Endometrial microvascular endothelial cells (primary cell): Measurements from ENCODE around the gene PLS1. TPM values are rescaled to one million over a fixed set of nuclear protein-coding genes. Genes with fewer than 3 reads are reported as not detected.
"Not testable (repeated sequence)": the region's sequence is repeated elsewhere in the genome, so short reads cannot be mapped to it uniquely, and the experiment has no call there.

Experiments used
- in situ Hi-C: cut with HindIII; loops from 2 replicates; pipeline ENCODE4 v1.10.0; 2017; ENCODE audit warnings: low sequenced_read_pairs, low pct_unique_long_range_greater_than_20kb; ENCODE audit errors: inconsistent ontology term
- total RNA-seq: library from RNA; depleted of rRNA; stranded (reverse); fragments of >200 nt; gene quantifications from one replicate; pipeline ENCODE4 v1.2.3, GENCODE V29; 2015; ENCODE audit errors: inconsistent ontology term

PLS1 gene
- total RNA-seq, 1 donor from 2014 or later, result 1.4 TPM

DNA sequence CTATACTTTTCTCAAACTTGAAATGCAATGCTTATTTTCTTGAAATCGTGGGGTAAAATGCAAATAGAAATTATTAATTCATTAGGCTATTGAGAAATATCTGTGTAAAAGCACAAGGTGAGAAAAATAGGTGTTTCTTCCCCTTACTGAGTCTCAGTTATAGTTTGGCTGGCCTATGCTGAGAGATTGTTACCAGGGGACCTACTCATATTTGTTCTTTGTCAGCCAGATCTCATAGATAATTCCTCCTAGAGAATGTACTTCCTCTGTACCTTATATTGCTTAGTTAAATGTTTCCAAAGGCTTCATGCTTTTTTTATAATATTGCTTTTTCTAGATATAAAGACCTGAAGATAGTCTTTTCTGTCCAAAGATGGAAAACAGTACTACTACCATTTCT, 67.7 kb downstream of the PLS1 start:
- in situ Hi-C loops, result no loop called here

- in situ Hi-C loops, result no loop called here
These were observed 68.1 kb downstream of the PLS1 start for GRCh38 chr3:142664311-142664710.

DNA sequence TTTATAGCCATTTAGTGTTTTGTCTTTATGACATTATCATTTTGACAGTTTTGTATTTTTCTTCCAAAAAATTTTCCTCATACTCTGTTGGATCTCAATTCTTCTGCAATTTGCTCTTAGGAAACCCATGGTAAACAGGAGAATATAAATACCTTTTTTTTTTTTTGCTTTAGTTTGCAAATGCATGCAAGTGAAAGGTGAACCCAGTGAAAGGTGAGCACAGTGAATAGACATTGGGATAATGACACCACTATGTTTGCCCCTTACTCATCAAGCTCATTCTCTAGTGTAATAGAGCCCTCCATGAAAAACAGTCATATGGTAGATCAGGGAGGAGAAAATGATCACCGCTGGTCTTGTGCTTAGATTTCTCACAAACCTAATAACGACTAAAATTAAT, 68.6 kb downstream of the PLS1 start:
- in situ Hi-C loops, result no loop called here

GRCh38 chr3:142670120-142670519, 73.9 kb downstream of the PLS1 start:
- in situ Hi-C loops, result no loop called here

DNA sequence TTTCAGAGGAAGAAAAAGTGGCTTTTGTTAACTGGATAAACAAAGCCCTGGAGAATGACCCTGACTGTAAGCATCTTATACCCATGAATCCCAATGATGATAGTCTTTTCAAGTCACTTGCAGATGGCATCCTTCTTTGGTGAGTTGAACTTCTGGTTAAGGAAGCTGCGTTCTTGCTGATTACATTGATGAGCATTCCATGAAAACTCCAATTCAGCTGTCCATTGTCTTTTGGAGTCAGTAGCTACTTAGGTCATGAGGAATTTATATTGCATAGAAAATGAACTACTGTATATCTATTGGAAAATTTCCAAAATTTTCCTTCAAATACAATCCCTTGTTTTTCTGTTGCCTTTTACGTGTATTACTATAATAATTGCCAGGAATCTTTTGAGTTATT, 80.0 kb downstream of the PLS1 start:
- in situ Hi-C loops, result no loop called here

GRCh38 chr3:142680710-142681109, 84.5 kb downstream of the PLS1 start:
- in situ Hi-C loops, result no loop called here

GRCh38 chr3:142690613-142691012, 94.4 kb downstream of the PLS1 start:
- in situ Hi-C loops, result no loop called here

DNA sequence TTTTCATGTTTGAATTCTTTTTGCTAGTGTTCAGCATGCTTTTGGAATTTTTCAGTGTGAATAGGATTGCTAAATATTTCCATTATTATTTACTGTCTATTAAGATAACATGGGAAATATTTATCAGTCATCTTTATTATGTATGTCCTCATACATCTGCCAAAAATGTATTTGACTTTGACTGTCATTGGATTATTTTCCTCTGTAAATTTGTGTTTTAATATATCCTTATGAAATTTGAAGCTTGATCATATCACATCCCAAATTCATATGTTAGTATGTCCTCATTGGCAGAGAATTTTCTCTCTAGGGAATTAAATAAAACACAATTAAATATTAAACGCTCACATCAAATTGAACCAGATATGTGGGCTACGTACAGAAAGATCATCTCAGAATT, 95.3 kb downstream of the PLS1 start:
- in situ Hi-C loops, result no loop called here

- in situ Hi-C loops, result no loop called here
These were observed 97.1 kb downstream of the PLS1 start for GRCh38 chr3:142693136-142693853.

GRCh38 chr3:142694225-142694624, 98.0 kb downstream of the PLS1 start:
- in situ Hi-C loops, result no loop called here

DNA sequence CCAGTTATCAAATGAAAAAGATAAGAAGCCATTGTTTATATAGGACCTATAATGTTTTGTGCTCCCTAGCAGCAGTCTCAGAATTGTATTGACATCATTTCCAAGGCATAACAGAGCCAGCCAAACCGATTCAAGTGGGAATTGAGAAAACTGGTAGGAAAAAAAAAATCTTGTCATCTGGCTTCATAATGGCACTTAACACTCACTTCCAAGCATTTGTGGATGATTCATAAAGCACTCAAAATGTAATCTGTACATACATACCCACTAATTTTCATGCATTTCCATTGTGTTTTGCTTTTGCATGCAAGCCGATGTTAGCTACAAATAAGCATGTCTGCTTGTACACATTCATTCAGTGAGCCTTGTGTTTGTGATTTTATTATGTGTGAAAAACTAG, 109.0 kb downstream of the PLS1 start:
- in situ Hi-C loops, result no loop called here

DNA sequence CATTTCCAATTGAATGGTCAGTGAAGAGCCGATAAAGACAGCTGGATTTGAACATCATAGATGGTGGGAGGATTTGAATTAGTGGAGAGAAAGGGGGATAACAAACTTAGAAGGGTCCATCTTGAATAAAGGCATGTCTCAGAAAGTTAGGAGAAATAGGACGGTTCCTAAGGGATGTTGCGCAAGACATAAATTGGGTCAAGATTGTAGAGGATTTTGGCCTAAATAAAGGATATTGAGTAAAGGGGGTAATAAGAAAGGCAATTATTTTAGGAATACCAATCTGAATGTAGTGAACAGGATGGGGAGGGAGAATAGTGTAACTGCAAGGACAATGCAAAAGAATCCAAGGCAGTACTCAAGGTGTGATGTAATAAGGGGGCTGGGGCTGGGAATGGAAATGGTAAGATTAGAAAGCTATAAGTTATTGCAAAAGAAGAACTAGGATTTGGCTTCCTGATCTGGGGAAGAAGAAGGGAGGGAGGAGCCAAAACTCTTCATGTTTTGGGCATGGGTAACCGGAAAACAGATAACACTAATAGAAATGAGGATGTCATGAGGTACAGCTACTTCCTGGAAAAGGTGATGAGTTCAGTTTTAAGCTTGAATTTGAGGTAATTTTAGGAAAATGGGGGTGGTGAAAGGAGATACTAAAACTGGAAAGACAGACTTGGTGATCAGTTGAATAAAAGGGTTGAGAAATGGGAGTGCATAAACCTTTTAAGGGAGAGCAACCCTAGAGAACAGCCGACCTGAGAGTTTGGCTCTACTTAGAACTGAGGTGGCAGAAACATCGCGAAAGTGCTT, 110.3 kb downstream of the PLS1 start:
- in situ Hi-C loops, result no loop called here

DNA sequence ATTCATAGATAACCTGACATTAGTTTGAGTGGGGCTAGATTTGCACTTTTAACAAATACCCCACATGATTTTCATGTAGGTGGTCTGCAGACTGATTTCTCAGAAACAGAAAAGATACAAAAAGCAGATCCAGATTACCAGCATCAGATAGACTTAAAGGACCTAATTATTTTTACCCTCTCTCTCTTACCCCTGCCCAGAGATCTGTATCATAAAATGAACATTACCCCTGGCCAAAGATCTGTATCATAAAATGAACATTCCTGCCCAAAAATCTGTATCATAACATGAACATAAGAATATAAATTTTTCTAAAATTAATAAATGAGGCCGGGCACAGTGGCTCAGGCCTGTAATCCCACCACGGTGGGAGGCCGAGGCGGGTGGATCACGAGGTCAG, 113.0 kb downstream of the PLS1 start:
- in situ Hi-C loops, result no loop called here

DNA sequence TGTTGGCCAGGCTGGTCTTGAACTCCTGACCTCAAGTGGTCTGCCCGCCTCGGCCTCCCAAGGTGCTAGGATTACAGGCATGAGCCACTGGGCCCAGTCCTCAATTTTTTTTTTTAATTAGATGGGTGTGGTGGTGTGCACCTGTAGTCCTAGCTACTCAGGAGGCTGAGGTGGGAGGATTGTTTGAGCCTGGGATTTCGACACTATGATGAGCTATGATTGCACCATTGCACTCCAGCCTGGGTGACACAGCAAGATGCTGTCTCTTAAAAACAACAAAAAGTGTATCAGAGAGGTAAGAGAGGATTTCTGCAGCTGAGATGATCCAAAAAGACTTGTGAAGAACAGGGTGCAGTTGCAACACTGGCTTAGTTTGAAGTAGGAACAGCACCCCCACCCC, 118.7 kb downstream of the PLS1 start:
- in situ Hi-C loops, result not testable (repeated sequence)

GRCh38 chr3:142716102-142716501, 119.9 kb downstream of the PLS1 start:
- in situ Hi-C loops, result no loop called here

- in situ Hi-C loops, result no loop called here
These were observed 127.4 kb downstream of the PLS1 start for GRCh38 chr3:142723665-142723967.

GRCh38 chr3:142723968-142724681, 127.9 kb downstream of the PLS1 start, which contains the start of gene TRPC1:
Gene TRPC1 (plus strand): TSS chr3:142724034. CDS start chr3:142724560, 526 bp downstream.
- in situ Hi-C loops, result no loop called here

DNA sequence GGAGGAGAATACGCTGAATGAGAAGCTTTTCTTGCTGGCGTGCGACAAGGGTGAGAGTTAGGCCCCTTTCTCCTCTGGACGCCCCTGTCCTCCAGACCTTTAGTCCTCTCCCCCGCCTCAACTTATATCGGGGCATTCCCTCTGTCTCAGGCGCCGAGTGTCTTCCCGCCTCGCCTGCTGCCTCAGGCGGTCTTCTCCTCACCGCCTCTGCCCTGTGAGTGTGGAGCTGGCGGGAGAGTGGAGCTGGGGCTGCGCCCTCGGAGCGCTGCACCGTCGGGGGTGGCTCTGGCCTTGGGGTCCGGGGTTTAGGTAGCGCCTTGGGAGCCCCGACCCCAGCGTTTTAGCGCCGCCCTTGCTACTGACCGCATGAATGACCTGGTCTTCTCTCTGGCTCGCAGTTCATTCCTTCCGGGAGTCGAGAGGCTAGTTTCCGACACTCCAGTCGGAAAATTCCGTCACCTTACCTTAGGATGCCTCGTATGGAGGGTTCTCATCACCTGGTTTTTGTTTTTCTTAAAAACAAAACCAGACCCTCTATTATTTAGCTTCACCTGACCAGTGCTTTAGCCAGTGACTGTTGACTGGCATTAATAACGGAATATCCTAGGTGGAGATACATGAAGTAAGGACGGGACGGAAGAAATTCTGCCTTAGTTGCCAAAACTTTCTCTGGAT, 128.6 kb downstream of the PLS1 start:
- in situ Hi-C loops, result no loop called here

- in situ Hi-C loops, result no loop called here
These were observed 129.2 kb downstream of the PLS1 start for GRCh38 chr3:142725357-142725739.
